SU-DHL-6 (cell line): ENCODE results near the gene FSHR.

ENCODE experiments used
- CTCF ChIP-seq: fragments of 200-600 bp; sonication (generic); IDR thresholded peaks from one replicate; pipeline ENCODE4 v1.5.1; 2017; ENCODE audit warnings: antibody characterized with exemption, mild to moderate bottlenecking, low read length, moderate library complexity; ENCODE audit not compliant: insufficient read depth, poor library complexity, severe bottlenecking
- EZH2phosphoT487 ChIP-seq: fragments of 200-600 bp; sonication (generic), shearing (Covaris generic); conservative IDR thresholded peaks from 2 replicates; pipeline ENCODE4 v1.6.1; 2018; ENCODE audit warnings: mild to moderate bottlenecking, antibody characterized with exemption, low read length, moderate library complexity, mixed read lengths

GRCh38 chr2:49069829-49070228 lies 84.5 kb downstream of the FSHR start:
- TF ChIP-seq CTCF: no peak
- no peak for TF ChIP-seq EZH2phosphoT487
